SK-N-SH (cell line): ENCODE results near the gene SPNS1. TPM values are rescaled to one million over a fixed set of nuclear protein-coding genes. Genes with fewer than 3 reads are reported as not detected.

Source experiments
- CTCF ChIA-PET: fragments of 300-600, 350-600 bp; formaldehyde crosslinking; extraction: SDS; loops from one replicate; lab custom pipeline; 2021; lab: Yijun Ruan, JAX
- POLR2A ChIA-PET: fragments of 350-600 bp; sonication (Branson Sonifier 250); formaldehyde crosslinking; extraction: SDS; loops from one replicate; lab custom pipeline; 2020; ENCODE audit warnings: antibody characterized with exemption, inconsistent platforms; lab: Yijun Ruan, JAX
- DNase-seq: peaks from one replicate; pipeline ENCODE4 v3.0.0; 2012
- H2AFZ ChIP-seq: fragments of 200-600 bp; sonication (generic); 2 replicates; pipeline ENCODE4 v1.8.1; 2016; ENCODE audit warnings: antibody characterized with exemption, mild to moderate bottlenecking, low read depth
- H3F3A ChIP-seq: fragments of 200-600 bp; sonication (generic); replicated peaks from 2 replicates; pipeline ENCODE3; 2016; ENCODE audit warnings: antibody characterized with exemption, mild to moderate bottlenecking; ENCODE audit not compliant: insufficient read depth
- H3K27ac ChIP-seq, 2 experiments: fragments of 200-500 bp in 1 of 2; fragments of 200-600 bp in 1 of 2; sonication (Bioruptor generic) in 1 of 2; sonication (generic), shearing (Covaris generic) in 1 of 2; 2 replicates each; pipeline versions ENCODE4 v1.5.1 to v1.6.1; 2014 to 2016; ENCODE audit warnings: low read depth in 2 of 2, inconsistent platforms in 1 of 2, low read length in 1 of 2, mild to moderate bottlenecking in 1 of 2, mixed read lengths in 1 of 2
- H3K27me3 ChIP-seq: fragments of 200-600 bp; sonication (generic), shearing (Covaris generic); 2 replicates; pipeline ENCODE4 v1.6.1; 2016; ENCODE audit warnings: mixed run types; ENCODE audit not compliant: insufficient read depth
- H3K36me3 ChIP-seq, 2 experiments: fragments of 200-500 bp in 1 of 2; fragments of 200-600 bp in 1 of 2; sonication (Bioruptor generic) in 1 of 2; sonication (generic) in 1 of 2; replicated peaks in 1 of 2; 2 replicates each; pipeline versions ENCODE3 to v1.5.1; 2014 to 2016; ENCODE audit warnings: low read length in 1 of 2, mild to moderate bottlenecking in 1 of 2; ENCODE audit not compliant: insufficient read depth in 2 of 2, control insufficient read depth in 1 of 2
- H3K4me1 ChIP-seq, 2 experiments: fragments of 200-500 bp in 1 of 2; fragments of 200-600 bp in 1 of 2; sonication (Bioruptor generic) in 1 of 2; sonication (generic), shearing (Covaris generic) in 1 of 2; 2 replicates each; pipeline versions ENCODE4 v1.5.1 to v1.6.1; 2014 to 2016; ENCODE audit warnings: low read depth in 1 of 2, low read length in 1 of 2, mixed run types in 1 of 2; ENCODE audit not compliant: insufficient read depth in 2 of 2, control insufficient read depth in 1 of 2
- H3K4me2 ChIP-seq: fragments of 200-600 bp; sonication (generic), shearing (Covaris generic); 2 replicates; pipeline ENCODE4 v1.6.1; 2017; ENCODE audit warnings: mixed run types
- H3K4me3 ChIP-seq, 2 experiments: fragments of 200-500 bp in 1 of 2; fragments of 200-600 bp in 1 of 2; sonication (Bioruptor generic) in 1 of 2; sonication (generic), shearing (Covaris generic) in 1 of 2; 2 replicates each; pipeline versions ENCODE4 v1.5.1 to v1.8.1; 2014 to 2016; ENCODE audit warnings: low read depth in 2 of 2, inconsistent platforms in 1 of 2, low read length in 1 of 2, mild to moderate bottlenecking in 1 of 2, mixed read lengths in 1 of 2, moderate library complexity in 1 of 2
- H3K79me2 ChIP-seq: fragments of 200-600 bp; sonication (generic); 2 replicates; pipeline ENCODE4 v1.8.1; 2017; ENCODE audit warnings: mild to moderate bottlenecking; ENCODE audit not compliant: insufficient read depth
- H3K9ac ChIP-seq: fragments of 200-600 bp; sonication (generic); 2 replicates; pipeline ENCODE4 v1.6.1; 2017; ENCODE audit warnings: mixed run types
- H3K9me2 ChIP-seq: fragments of 200-600 bp; sonication (generic); 2 replicates; pipeline ENCODE4 v1.6.1; 2017; ENCODE audit warnings: mixed run types
- H3K9me3 ChIP-seq: fragments of 200-600 bp; sonication (generic); 2 replicates; pipeline ENCODE4 v1.6.1; 2017; ENCODE audit warnings: mixed run types, mild to moderate bottlenecking, moderate library complexity
- H4K20me1 ChIP-seq: fragments of 200-600 bp; sonication (generic); 2 replicates; pipeline ENCODE4 v1.6.1; 2017; ENCODE audit warnings: mild to moderate bottlenecking, mixed run types; ENCODE audit not compliant: insufficient read depth
- ELF1 ChIP-seq: IDR thresholded peaks from 2 replicates; pipeline ENCODE4 v1.4.0; 2012
- EP300 ChIP-seq, 2 experiments: IDR thresholded peaks; 2 replicates each; pipeline versions ENCODE4 v1.4.0 to v1.6.1; 2012; ENCODE audit warnings: borderline replicate concordance in 1 of 2, low read depth in 1 of 2, low read length in 1 of 2
- EZH2phosphoT487 ChIP-seq: fragments of 200-600 bp; sonication (generic); IDR thresholded peaks from 2 replicates; pipeline ENCODE4 v1.6.1; 2017; ENCODE audit warnings: low read depth, mixed run types, mild to moderate bottlenecking, antibody characterized with exemption, moderate library complexity, borderline replicate concordance
- FOXM1 ChIP-seq: IDR thresholded peaks from 2 replicates; pipeline ENCODE4 v1.4.0; 2012; ENCODE audit warnings: low read depth, mild to moderate bottlenecking
- GABPA ChIP-seq: IDR thresholded peaks from 2 replicates; pipeline ENCODE4 v1.4.0; 2012; ENCODE audit warnings: low read depth, mild to moderate bottlenecking
- GATA2 ChIP-seq: sonication (generic); formaldehyde crosslinking; IDR thresholded peaks from 2 replicates; pipeline ENCODE4 v1.5.0; 2020; ENCODE audit warnings: mild to moderate bottlenecking, missing genetic modification reagents
- IRF3 ChIP-seq: fragments of 150-350 bp; IDR thresholded peaks from 2 replicates; pipeline ENCODE4 v1.6.1; 2016; ENCODE audit warnings: mild to moderate bottlenecking, low read depth, low read length
- MXI1 ChIP-seq: IDR thresholded peaks from 2 replicates; pipeline ENCODE4 v1.6.1; 2012; ENCODE audit warnings: mild to moderate bottlenecking, low read depth, low read length, improper control_type of control experiment
- NFIC ChIP-seq: IDR thresholded peaks from 2 replicates; pipeline ENCODE4 v1.4.0; 2012; ENCODE audit warnings: borderline replicate concordance
- NRF1 ChIP-seq: IDR thresholded peaks from 2 replicates; pipeline ENCODE4 v1.6.1; 2012; ENCODE audit warnings: low read depth, mild to moderate bottlenecking, low read length
- POLR2AphosphoS5 ChIP-seq: IDR thresholded peaks from 2 replicates; pipeline ENCODE4 v1.6.1; 2012; ENCODE audit warnings: low read depth, low read length
- RAD21 ChIP-seq: IDR thresholded peaks from 2 replicates; pipeline ENCODE4 v1.6.1; 2012; ENCODE audit warnings: mild to moderate bottlenecking, low read length
- RCOR1 ChIP-seq: fragments of 150-350 bp; IDR thresholded peaks from 2 replicates; pipeline ENCODE4 v1.6.1; 2017; ENCODE audit warnings: antibody characterized with exemption, low read length
- RFX5 ChIP-seq: IDR thresholded peaks from 2 replicates; pipeline ENCODE4 v1.6.1; 2012; ENCODE audit warnings: mild to moderate bottlenecking, improper control_type of control experiment, low read length
- RXRA ChIP-seq: IDR thresholded peaks from 2 replicates; pipeline ENCODE4 v1.4.0; 2012; ENCODE audit warnings: low read depth, mild to moderate bottlenecking, borderline replicate concordance
- SIN3A ChIP-seq: IDR thresholded peaks from 2 replicates; pipeline ENCODE4 v1.6.1; 2012; ENCODE audit warnings: low read depth, mild to moderate bottlenecking, low read length, moderate library complexity, borderline replicate concordance
- SMC3 ChIP-seq: IDR thresholded peaks from 2 replicates; pipeline ENCODE4 v1.6.1; 2012; ENCODE audit warnings: low read depth, low read length, improper control_type of control experiment
- TAF1 ChIP-seq: IDR thresholded peaks from 2 replicates; pipeline ENCODE4 v1.6.1; 2012; ENCODE audit warnings: low read depth, mild to moderate bottlenecking, low read length, moderate library complexity, borderline replicate concordance
- TCF12 ChIP-seq: IDR thresholded peaks from 2 replicates; pipeline ENCODE4 v1.4.0; 2012
- TEAD4 ChIP-seq: IDR thresholded peaks from 2 replicates; pipeline ENCODE4 v1.4.0; 2012; ENCODE audit warnings: mild to moderate bottlenecking, borderline replicate concordance; ENCODE audit not compliant: insufficient read depth
- ZBTB33 ChIP-seq: IDR thresholded peaks from 2 replicates; pipeline ENCODE4 v1.4.0; 2012; ENCODE audit warnings: low read depth, borderline replicate concordance
- WGBS: methylation state at CpG from one replicate; pipeline ENCODE4 v1.1.6; 2017; ENCODE audit warnings: low lambda C conversion rate; 5-methylcytosine and 5-hydroxymethylcytosine counted together
- polyA plus RNA-seq, 3 experiments: library from polyadenylated mRNA; depleted of rRNA; stranded (reverse); fragments of >200 nt; gene quantifications; 2 replicates each; pipeline ENCODE4 v1.2.3, GENCODE V29; 2012
- TF ChIP-seq, protein P1 (sequence below): IDR thresholded peaks from 2 replicates; pipeline ENCODE4 v1.4.0; 2012; ENCODE audit warnings: low read depth, borderline replicate concordance
- TF ChIP-seq, protein P2 (sequence below): fragments of 150-350 bp; IDR thresholded peaks from 2 replicates; pipeline ENCODE4 v1.6.1; 2017; ENCODE audit warnings: antibody characterized with exemption, low read length, low read depth, borderline replicate concordance
- TF ChIP-seq, protein P3 (sequence below): IDR thresholded peaks from 2 replicates; pipeline ENCODE4 v1.4.0; 2012; ENCODE audit warnings: low read depth

Gene SPNS1
- polyA plus RNA-seq, 1 of the 3 experiments (the other 2 are of a cell fraction): 41.1 TPM

GRCh38 chr16:28998837-28999236, 24.3 kb downstream of the SPNS1 start:
- TF ChIP-seq TCF12: no peak
- TF ChIP-seq RFX5: no peak
- no peak for TF ChIP-seq EP300 (IDR thresholded peaks at IDR 0.05; ENCODE audit: borderline replicate concordance in 1 of 2, low read depth in 1 of 2, low read length in 1 of 2)
- no peak for TF ChIP-seq FOXM1
- no peak for TF ChIP-seq ZBTB33
- TF ChIP-seq RAD21: no peak
- TF ChIP-seq GABPA: no peak
- TF ChIP-seq RCOR1: no peak
- no peak for TF ChIP-seq SMC3
- TF ChIP-seq, protein P1, sequence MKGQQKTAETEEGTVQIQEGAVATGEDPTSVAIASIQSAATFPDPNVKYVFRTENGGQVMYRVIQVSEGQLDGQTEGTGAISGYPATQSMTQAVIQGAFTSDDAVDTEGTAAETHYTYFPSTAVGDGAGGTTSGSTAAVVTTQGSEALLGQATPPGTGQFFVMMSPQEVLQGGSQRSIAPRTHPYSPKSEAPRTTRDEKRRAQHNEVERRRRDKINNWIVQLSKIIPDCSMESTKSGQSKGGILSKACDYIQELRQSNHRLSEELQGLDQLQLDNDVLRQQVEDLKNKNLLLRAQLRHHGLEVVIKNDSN: no peak
- TF ChIP-seq EZH2phosphoT487: no peak
- no peak for TF ChIP-seq POLR2AphosphoS5
- no peak for TF ChIP-seq ELF1
- TF ChIP-seq NRF1: no peak
- no peak for TF ChIP-seq NFIC
- no peak for TF ChIP-seq SIN3A
- TF ChIP-seq TEAD4: no peak
- WGBS: 47% methylated on average over 2 of the region's 3 CpGs
- Histone ChIP-seq H3K9me3 (no peaks in the 10 kb centered on the region), H2AFZ (no peak overlapping the region), H3K27ac (no peak overlapping the region), H3K4me2 (no peak overlapping the region), H3K36me3 (no peaks in the 10 kb centered on the region), H3K79me2 (no peaks in the 10 kb centered on the region), H3K9ac (no peak overlapping the region), H3K9me2 (no peaks in the 10 kb centered on the region), H3K27me3 (no peaks in the 10 kb centered on the region), H3F3A (no peaks in the 10 kb centered on the region), H4K20me1 (no peaks in the 10 kb centered on the region), H3K4me3 (no peak overlapping the region), H3K4me1 (no peaks in the 10 kb centered on the region)
- ChIA-PET POLR2A (no interaction called here), CTCF (interaction anchor here (0.8 to 1.0 kb wide), 2 partner anchors 25 to 54 kb away, joined by 3 read pairs; no protein-coding TSS in a partner anchor)
- no peak for DNase-seq

GRCh38 chr16:28999577-28999976, 25.0 kb downstream of the SPNS1 start:
- Histone ChIP-seq H3K27ac (no peak overlapping the region), H3F3A (no peaks in the 10 kb centered on the region), H3K9ac (no peak overlapping the region), H2AFZ (no peak overlapping the region), H3K36me3 (no peaks in the 10 kb centered on the region), H3K4me3 (no peak overlapping the region), H3K79me2 (no peaks in the 10 kb centered on the region), H3K9me3 (no peaks in the 10 kb centered on the region), H3K4me1 (no peaks in the 10 kb centered on the region), H3K9me2 (no peaks in the 10 kb centered on the region), H3K4me2 (no peak overlapping the region), H3K27me3 (no peaks in the 10 kb centered on the region), H4K20me1 (no peaks in the 10 kb centered on the region)
- 41% methylated on average over 4 of the region's 4 CpGs for WGBS
- ChIA-PET CTCF (interaction anchor here (0.8 to 1.0 kb wide), 2 partner anchors 26 to 54 kb away, joined by 3 read pairs; no protein-coding TSS in a partner anchor), POLR2A (no interaction called here)
- DNase-seq: no peak
- TF ChIP-seq RXRA (no peak), GATA2 (CRISPR knock-in tag) (no peak), EZH2phosphoT487 (no peak), IRF3 (no peak), POLR2AphosphoS5 (no peak), RCOR1 (no peak), TAF1 (no peak), MXI1 (no peak), ELF1 (no peak), NFIC (no peak)
- TF ChIP-seq, protein P2, sequence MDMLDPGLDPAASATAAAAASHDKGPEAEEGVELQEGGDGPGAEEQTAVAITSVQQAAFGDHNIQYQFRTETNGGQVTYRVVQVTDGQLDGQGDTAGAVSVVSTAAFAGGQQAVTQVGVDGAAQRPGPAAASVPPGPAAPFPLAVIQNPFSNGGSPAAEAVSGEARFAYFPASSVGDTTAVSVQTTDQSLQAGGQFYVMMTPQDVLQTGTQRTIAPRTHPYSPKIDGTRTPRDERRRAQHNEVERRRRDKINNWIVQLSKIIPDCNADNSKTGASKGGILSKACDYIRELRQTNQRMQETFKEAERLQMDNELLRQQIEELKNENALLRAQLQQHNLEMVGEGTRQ: no peak
- TF ChIP-seq, protein P3, sequence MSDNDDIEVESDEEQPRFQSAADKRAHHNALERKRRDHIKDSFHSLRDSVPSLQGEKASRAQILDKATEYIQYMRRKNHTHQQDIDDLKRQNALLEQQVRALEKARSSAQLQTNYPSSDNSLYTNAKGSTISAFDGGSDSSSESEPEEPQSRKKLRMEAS: no peak
